ENCODE results near the gene OR4E1.
"Not testable (repeated sequence)": the region's sequence is repeated elsewhere in the genome, so short reads cannot be mapped to it uniquely, and the experiment has no call there.

The OR4E1 gene

DNA sequence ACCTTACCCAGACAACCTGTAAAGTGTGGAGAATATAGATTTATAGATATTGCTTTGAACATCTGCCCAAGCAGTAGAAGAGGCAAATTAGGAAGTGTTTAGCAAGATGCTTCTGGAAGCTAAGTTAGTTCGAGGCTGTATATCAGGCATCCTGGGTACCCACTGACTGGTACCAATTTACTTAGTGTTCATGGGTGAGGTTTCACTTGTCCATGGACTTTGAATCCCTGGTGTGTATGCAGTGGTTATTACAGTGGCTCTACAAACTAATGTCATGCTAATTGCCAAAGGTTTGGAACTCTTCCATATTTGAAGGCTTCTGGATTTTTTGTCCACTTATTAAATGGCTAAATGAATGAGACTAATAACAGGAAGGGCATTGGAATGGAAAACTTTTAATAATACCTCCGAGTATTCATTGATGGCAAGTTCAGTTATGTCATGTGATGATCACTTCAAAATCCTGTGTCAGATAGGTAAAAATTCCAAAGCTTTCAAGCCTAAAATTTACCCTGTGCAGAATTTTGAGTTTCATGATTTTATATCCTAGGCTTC is 20.2 kb downstream of the OR4E1 start, which contains the start of gene OR4E2:
OR4E2 (plus strand) TSS at position 505 of the 555 bp plus-strand sequence. CDS start 11,248 bp downstream, outside the sequence.
- DNase-seq (ENCODE audit: low read depth in 2 of 2), result no peak

DNA sequence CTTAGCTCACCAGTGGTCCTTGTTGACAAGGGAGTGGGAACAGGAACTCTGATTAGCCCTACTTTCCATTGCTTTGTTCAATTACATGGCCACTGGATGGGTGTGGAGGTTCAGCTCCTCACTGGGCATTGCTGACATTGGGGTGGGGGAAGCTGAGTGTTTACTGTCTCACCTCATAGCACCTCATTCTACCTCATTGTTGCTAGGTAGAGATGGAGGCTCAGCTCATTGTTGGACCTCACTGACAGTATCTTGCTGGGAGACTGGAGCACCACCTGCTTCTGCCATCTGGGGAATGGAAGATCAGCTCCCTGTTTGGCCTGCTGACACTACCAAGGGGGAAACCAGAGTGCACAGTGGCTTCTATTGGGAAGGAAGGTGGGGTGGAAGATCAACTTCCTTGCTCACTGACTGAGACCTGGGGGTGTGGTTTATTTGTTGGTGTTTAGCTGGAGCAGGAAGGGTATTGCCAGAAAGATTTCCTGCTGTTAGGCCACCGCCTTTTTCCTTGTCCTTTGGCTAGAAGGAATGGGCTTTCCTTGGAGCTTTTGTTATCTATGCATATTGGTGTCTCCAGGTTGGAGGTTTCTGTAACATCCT is 21.3 kb downstream of the OR4E1 start:
- DNase-seq (ENCODE audit: low read depth in 2 of 2), result no peak

DNA sequence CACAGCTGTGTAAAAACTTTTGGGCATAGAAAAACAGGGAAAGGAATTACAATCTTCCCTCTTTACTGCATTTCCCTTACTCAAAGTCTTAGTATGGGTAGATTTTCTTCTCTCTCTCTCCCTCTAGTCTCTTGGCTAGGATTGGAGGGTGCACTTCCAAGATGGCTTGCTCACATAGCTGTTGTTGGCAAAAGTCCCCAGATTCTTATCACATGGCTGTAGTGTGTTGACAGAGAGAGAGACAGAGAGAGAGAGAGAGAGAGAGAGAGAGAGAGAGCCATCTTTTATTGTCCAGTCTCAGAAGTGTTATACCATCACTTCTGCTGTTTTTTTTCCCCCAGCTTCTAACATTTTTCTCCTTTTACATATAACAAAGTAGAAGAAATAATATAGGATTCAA is 26.2 kb downstream of the OR4E1 start:
- DNase-seq (ENCODE audit: low read depth in 2 of 2), result no peak

DNA sequence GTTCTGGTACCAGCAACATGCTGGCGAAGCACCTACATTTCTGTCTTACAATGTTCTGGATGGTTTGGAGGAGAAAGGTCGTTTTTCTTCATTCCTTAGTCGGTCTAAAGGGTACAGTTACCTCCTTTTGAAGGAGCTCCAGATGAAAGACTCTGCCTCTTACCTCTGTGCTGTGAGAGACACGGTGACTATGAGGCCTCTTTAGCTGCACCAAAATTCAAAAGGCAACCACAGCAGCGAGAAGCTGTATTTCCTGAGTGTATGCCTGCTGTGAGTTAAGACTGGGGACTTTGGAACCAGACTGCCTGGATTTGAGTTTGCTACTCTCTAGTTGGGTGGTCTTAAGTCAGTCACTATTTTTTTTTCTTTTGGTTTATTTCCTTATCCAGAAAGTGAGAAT is 30.2 kb downstream of the OR4E1 start:
- no peak for DNase-seq (ENCODE audit: low read depth in 2 of 2)

DNA sequence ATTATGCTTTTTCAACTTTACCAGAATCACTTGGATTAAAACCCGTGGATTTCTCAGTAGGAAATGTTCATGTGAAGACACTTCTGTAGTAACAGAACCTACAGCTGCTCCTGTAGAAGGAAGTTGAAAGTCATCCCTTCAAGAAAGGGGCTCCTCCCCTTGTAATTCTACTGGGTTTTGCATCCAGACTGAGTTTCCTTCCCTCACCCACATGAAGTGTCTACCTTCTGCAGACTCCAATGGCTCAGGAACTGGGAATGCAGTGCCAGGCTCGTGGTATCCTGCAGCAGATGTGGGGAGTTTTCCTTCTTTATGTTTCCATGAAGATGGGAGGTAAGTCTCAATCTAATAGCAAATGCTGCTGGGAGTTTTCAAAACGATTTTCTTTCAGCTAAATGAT is 30.9 kb downstream of the OR4E1 start:
- no peak for DNase-seq (ENCODE audit: low read depth in 2 of 2)

DNA sequence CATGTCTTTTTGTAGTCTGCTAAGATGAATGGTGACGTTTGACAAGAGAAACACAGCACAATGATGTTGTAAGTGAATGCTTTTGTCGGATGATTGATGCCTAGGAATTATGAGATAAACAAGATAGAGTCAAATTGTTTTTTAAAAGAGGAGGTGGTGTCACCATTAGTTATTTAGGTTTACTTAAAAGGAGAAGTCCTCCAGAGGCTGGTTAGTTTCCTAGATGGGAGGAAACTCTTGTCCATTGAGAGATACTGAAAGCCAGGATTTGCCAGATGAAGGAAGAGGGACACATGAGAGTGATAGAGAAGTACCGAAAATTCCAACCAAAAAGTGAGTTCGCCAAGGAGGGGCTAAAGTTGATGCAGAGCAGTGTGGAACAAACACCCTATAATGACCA is 38.8 kb downstream of the OR4E1 start, which contains the start of gene OR10G2:
OR10G2 (minus strand) TSS at position 101 of the 400 bp plus-strand sequence; CDS start at position 3, 98 bp downstream.
- DNase-seq (ENCODE audit: low read depth in 2 of 2), result no peak

DNA sequence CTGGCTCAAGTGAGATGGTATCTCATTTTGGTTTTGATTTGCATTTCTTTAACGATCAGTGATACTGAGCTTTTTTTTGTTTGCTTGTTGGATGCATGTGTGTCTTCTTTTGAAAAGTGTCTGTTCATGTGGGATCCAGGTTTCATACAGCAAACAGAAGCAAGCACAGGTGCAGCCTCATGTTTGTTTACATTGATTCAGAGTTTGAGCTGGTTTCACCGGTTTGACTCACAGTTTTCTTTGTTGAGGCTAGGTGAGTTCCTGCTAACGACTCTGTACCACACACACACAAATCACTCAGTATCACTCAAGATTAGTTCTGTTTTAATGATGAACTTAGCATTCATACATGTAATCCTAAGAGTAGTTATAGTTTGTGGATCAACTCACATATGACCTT is 42.5 kb downstream of the OR4E1 start:
- no peak for DNase-seq (ENCODE audit: low read depth in 2 of 2)

DNA sequence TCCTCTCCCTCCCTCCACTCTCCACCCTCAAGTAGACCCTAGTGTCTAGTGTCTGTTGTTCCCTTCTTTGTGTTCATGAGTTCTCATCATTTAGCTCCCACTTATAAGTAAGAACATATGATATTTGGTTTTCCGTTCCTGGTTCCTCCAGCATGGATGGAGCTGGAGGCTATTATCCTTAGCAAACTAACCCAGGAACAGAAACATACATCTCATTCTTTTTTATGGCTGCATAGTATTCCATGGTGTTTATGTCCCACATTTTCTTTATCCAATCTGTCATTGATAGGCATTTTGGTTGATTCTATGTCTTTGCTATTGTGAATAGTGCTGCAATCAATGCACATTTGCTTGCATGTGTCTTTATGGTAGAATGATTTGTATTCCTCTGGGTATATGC is 43.1 kb downstream of the OR4E1 start:
- DNase-seq (ENCODE audit: low read depth in 2 of 2), result not testable (repeated sequence)

DNA sequence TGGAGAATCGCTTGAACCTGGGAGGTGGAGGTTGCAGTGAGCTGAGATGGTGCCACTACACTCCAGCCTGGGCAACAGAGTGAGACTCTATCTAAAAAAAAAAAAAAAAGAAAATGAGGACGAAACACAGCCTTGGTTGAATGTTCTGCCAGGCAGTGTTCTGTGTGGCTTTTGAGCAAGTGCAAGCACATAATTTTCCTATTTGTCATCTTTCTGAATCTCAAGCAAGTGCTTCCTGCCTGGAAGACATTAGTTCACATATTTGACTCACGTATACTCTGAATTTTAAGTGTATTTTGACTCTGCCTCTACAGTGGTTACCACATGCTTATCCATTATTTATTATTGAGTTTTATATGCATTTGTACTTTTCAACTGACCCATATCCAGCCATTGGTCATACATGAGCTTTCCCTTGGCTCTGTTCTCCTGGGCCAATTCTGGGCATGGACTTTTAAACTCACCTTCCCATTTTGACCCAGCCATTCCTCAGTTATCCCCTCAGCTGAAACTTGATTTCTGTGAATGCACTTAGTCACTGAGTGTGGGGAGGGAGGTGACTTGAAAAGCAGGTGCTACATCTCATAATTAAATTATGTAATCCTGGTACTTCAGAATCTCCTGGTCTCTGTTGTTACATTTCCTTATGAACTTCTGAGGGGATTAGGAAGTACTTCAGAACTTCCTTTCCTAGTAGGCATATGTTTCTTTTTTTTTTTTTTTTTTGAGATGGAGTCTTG is 47.0 kb downstream of the OR4E1 start:
- no peak for DNase-seq (ENCODE audit: low read depth in 2 of 2)

Measured in stimulated activated CD4-positive, alpha-beta T cell treated with anti-CD3 and anti-CD28 coated beads, Interleukin-1b, Interleukin-23, amount 100 ng/mL, for 1 hour (primary cell).